Thymus (tissue), 11 donors: ENCODE measurements around the gene IL1RAPL1. TPM values are rescaled to one million over a fixed set of nuclear protein-coding genes. Genes with fewer than 3 reads are reported as not detected.

Experiments
- DNase-seq, 9 donors: peaks; one replicate each; pipeline ENCODE4 v3.0.0-alpha.2; 2013; ENCODE audit warnings: low spot score in 9 of 9, low read depth in 6 of 9, missing footprints in 1 of 9
- H3K27ac ChIP-seq, 2 donors: one replicate each; pipeline ENCODE4 v1.5.1; 2013; ENCODE audit warnings: control low read depth in 1 of 2, low read depth in 1 of 2, low read length in 1 of 2, mild to moderate bottlenecking in 1 of 2, moderate library complexity in 1 of 2
- H3K27me3 ChIP-seq, 2 donors: one replicate each; pipeline ENCODE4 v1.5.1; 2013; ENCODE audit warnings: low read length in 1 of 2; ENCODE audit not compliant: control insufficient read depth in 2 of 2, insufficient read depth in 1 of 2
- H3K36me3 ChIP-seq, 2 donors: one replicate each; pipeline ENCODE4 v1.5.1; 2013; ENCODE audit warnings: low read length in 1 of 2, mild to moderate bottlenecking in 1 of 2, moderate library complexity in 1 of 2; ENCODE audit not compliant: control insufficient read depth in 2 of 2, insufficient read depth in 2 of 2
- H3K4me1 ChIP-seq, 2 donors: one replicate each; pipeline ENCODE4 v1.5.1; 2013; ENCODE audit warnings: low read length in 2 of 2; ENCODE audit not compliant: control insufficient read depth in 2 of 2, insufficient read depth in 2 of 2
- H3K4me3 ChIP-seq, 2 donors: one replicate each; pipeline ENCODE4 v1.5.1; 2013; ENCODE audit warnings: low read length in 2 of 2, control low read depth in 1 of 2, mild to moderate bottlenecking in 1 of 2
- H3K9me3 ChIP-seq, 2 donors: one replicate each; pipeline ENCODE4 v1.5.1; 2013; ENCODE audit warnings: low read length in 1 of 2, mild to moderate bottlenecking in 1 of 2; ENCODE audit not compliant: control insufficient read depth in 2 of 2, insufficient read depth in 1 of 2
- WGBS: extraction: QIAGEN DNeasy Blood & Tissue Kit; methylation state at CpG from one replicate; pipeline ENCODE4 v1.1.7; 2013; 5-methylcytosine and 5-hydroxymethylcytosine counted together
- polyA plus RNA-seq: library from polyadenylated mRNA; stranded (reverse); fragments of 200-250 nt; gene quantifications from one replicate; pipeline ENCODE4 v1.2.3, GENCODE V29; 2013
- total RNA-seq: library from RNA; stranded (reverse); fragments of 120-200 nt; gene quantifications from one replicate; pipeline ENCODE4 v1.2.4, GENCODE V29; 2013
- donor health status: healthy.

Gene IL1RAPL1
- total and polyA plus RNA-seq, 2 donors: 0.02 to 0.33 TPM

DNA sequence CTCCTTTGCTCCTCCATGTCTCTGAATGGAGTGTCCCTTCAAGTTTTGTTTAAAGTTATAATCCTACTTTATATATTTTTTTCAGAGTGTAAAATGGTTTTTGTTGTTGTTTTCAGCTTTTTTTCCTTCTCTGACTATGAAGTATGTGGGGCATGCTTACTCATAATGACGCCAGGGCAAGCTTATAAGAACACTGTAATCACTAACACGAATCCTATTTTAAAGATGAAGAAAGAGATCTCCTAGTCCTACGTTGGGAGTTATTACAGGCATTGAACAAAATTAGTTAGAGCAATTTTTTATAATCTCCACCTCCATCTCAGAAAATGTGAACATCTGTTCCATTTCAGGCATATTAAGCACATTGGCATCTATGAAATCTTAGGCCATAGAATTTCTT lies 1360.0 kb downstream of the IL1RAPL1 start:
- DNase-seq: no peak
- H3K9me3 ChIP-seq: no peaks in the 10 kb centered on the region
- H3K4me3 ChIP-seq: no peak overlapping the region
- no peaks in the 10 kb centered on the region for H3K36me3 ChIP-seq
- no peak overlapping the region for H3K27ac ChIP-seq
- WGBS: 89% methylated on average over 3 of the region's 3 CpGs
- H3K27me3 ChIP-seq: no peaks in the 10 kb centered on the region
- H3K4me1 ChIP-seq: no peaks in the 10 kb centered on the region

- Histone ChIP-seq H3K36me3 (no peaks in the 10 kb centered on the region), H3K4me1 (no peaks in the 10 kb centered on the region), H3K4me3 (no peak overlapping the region), H3K9me3 (no peaks in the 10 kb centered on the region), H3K27ac (no peak overlapping the region), H3K27me3 (no peaks in the 10 kb centered on the region)
- 48% methylated on average over 1 of the region's 1 CpG for WGBS
- no peak for DNase-seq
Measured at GRCh38 chrX:29948653-29949052, 1361.4 kb downstream of the IL1RAPL1 start.

DNA sequence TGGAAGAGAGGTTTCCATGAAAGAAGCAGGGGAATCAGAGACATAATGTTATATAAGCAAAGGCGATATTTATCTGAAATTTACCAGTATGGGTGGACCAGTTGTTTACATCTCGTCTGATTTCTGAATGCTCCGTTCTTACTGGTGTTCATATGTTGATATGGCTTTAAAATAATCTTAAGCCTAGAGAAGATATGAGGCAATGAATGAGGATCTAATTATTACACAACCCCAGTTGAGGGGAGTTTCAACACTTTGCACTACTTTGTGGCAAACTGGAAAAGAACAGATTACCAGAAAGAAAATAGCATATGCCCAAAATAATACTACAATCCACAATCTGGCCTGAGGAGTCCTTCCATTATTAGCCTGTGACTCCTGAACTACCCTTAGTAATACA lies 1364.8 kb downstream of the IL1RAPL1 start:
- Histone ChIP-seq H3K27ac (no peak overlapping the region), H3K27me3 (no peaks in the 10 kb centered on the region), H3K4me1 (no peaks in the 10 kb centered on the region), H3K4me3 (no peak overlapping the region), H3K9me3 (no peaks in the 10 kb centered on the region), H3K36me3 (no peaks in the 10 kb centered on the region)
- DNase-seq: no peak
- WGBS: 96% methylated on average over 3 of the region's 3 CpGs

DNA sequence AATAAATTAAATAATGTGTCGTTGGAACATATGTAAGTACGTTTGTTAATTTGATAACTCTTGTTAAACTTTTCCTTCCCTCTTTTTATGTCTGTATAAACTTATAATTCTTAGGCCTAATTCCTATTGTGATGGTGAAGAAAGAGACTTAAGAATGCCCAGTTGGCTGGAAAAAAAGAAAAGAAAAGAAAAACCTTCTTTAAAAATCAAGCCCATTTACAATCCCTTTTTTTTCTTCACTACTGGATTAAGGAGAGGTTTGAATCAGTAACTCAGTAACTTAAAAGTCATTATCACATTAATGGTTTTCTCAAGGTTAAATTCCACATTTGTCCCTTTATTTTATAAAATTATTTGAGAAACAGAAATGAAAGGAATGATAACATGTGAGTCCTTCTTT lies 1374.8 kb downstream of the IL1RAPL1 start:
- Histone ChIP-seq H3K4me3 (no peak overlapping the region), H3K27ac (no peak overlapping the region), H3K9me3 (no peaks in the 10 kb centered on the region), H3K36me3 (no peaks in the 10 kb centered on the region), H3K4me1 (no peaks in the 10 kb centered on the region), H3K27me3 (no peaks in the 10 kb centered on the region)
- no peak for DNase-seq
- 90% methylated on average over 2 of the region's 2 CpGs for WGBS

GRCh38 chrX:29965634-29966033 lies 1378.4 kb downstream of the IL1RAPL1 start:
- no peaks in the 10 kb centered on the region for H3K9me3 ChIP-seq
- H3K27ac ChIP-seq: no peak overlapping the region
- DNase-seq: no peak
- H3K27me3 ChIP-seq: no peaks in the 10 kb centered on the region
- H3K36me3 ChIP-seq: no peaks in the 10 kb centered on the region
- no peak overlapping the region for H3K4me3 ChIP-seq
- no peaks in the 10 kb centered on the region for H3K4me1 ChIP-seq
- 60% methylated on average over 1 of the region's 1 CpG for WGBS

- no peak for DNase-seq
- no peaks in the 10 kb centered on the region for H3K4me1 ChIP-seq
- 96% methylated on average over 3 of the region's 3 CpGs for WGBS
- peaks cover 0 to 7% of the 10 kb centered on the region in 2 donors for H3K9me3 ChIP-seq
- no peaks in the 10 kb centered on the region for H3K36me3 ChIP-seq
- no peak overlapping the region for H3K27ac ChIP-seq
- H3K27me3 ChIP-seq: no peaks in the 10 kb centered on the region
- H3K4me3 ChIP-seq: no peak overlapping the region
Measured at GRCh38 chrX:29992083-29992482, 1404.8 kb downstream of the IL1RAPL1 start.

DNA sequence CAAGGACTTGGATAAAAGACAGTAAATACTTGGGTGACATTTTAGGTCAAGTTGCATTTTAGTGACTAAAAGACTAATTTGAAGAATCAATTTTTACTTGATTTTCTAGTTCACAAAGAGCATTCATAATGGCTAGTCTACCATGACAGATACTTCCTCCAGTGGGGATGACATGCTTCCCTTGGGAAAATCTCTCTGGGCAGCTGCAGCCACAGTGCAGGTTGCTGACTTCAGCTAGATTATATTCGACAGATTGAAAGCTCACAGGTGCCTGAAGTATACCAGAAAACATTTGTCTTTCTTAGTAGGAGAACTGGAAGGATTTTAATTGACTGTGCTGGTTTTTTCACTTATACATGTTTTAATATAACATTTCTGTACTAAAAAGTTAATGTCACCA lies 1418.6 kb downstream of the IL1RAPL1 start:
- Histone ChIP-seq H3K27ac (no peak overlapping the region), H3K4me3 (no peak overlapping the region), H3K27me3 (no peaks in the 10 kb centered on the region), H3K4me1 (no peaks in the 10 kb centered on the region), H3K9me3 (no peaks in the 10 kb centered on the region), H3K36me3 (no peaks in the 10 kb centered on the region)
- 86% methylated on average over 1 of the region's 1 CpG for WGBS
- DNase-seq: no peak
